Astrocyte (in vitro differentiated cells and primary cell): ENCODE results near the gene MAN1A1. TPM values are rescaled to one million over a fixed set of nuclear protein-coding genes. Genes with fewer than 3 reads are reported as not detected.

Source experiments
- DNase-seq: peaks from one replicate; pipeline ENCODE4 v3.0.0-alpha.2; 2010; ENCODE audit warnings: low read depth
- FAIRE-seq: peaks from 2 replicates; lab custom pipeline; 2011; peaks lifted over from hg19 to GRCh38; lab: Jason Lieb, UNC
- H2AFZ ChIP-seq: 2 replicates; pipeline ENCODE4 v1.6.0; 2012; ENCODE audit warnings: low read depth, low read length, inconsistent platforms
- H3K27ac ChIP-seq: 2 replicates; pipeline ENCODE4 v1.5.1; 2011; ENCODE audit warnings: low read depth, low read length, inconsistent platforms
- H3K27me3 ChIP-seq: 2 replicates; pipeline ENCODE4 v1.6.0; 2011; ENCODE audit warnings: low read length, inconsistent platforms; ENCODE audit not compliant: insufficient read depth
- H3K36me3 ChIP-seq: 2 replicates; pipeline ENCODE4 v1.5.1; 2011; ENCODE audit warnings: low read length, inconsistent platforms; ENCODE audit not compliant: insufficient read depth
- H3K4me1 ChIP-seq: 2 replicates; pipeline ENCODE4 v1.5.1; 2011; ENCODE audit warnings: low read length, inconsistent platforms; ENCODE audit not compliant: insufficient read depth
- H3K4me2 ChIP-seq: 2 replicates; pipeline ENCODE4 v1.6.0; 2012; ENCODE audit warnings: low read length, inconsistent platforms
- H3K4me3 ChIP-seq: 2 replicates; pipeline ENCODE4 v1.5.1; 2011; ENCODE audit warnings: low read depth, mild to moderate bottlenecking, low read length, inconsistent platforms; ENCODE audit not compliant: insufficient read depth
- H3K79me2 ChIP-seq: 2 replicates; pipeline ENCODE4 v1.6.0; 2012; ENCODE audit warnings: mild to moderate bottlenecking, low read length, inconsistent platforms; ENCODE audit not compliant: insufficient read depth
- H3K9ac ChIP-seq: 2 replicates; pipeline ENCODE4 v1.6.0; 2012; ENCODE audit warnings: mild to moderate bottlenecking, low read length, inconsistent platforms
- H3K9me3 ChIP-seq: 2 replicates; pipeline ENCODE4 v1.5.1; 2012; ENCODE audit warnings: low read depth, mild to moderate bottlenecking, low read length, inconsistent platforms; ENCODE audit not compliant: insufficient read depth
- H4K20me1 ChIP-seq: 2 replicates; pipeline ENCODE4 v1.6.0; 2012; ENCODE audit warnings: low read length, inconsistent platforms; ENCODE audit not compliant: insufficient read depth
- H3K27ac Mint-ChIP-seq: one replicate; pipeline ENCODE4 v1.8.0; 2021; ENCODE audit warnings: mild to moderate bottlenecking, mixed read lengths; ENCODE audit not compliant: unreplicated experiment
- H3K27me3 Mint-ChIP-seq: one replicate; pipeline ENCODE4 v1.8.0; 2021; ENCODE audit warnings: low read depth, mixed read lengths; ENCODE audit not compliant: unreplicated experiment
- H3K36me3 Mint-ChIP-seq: one replicate; pipeline ENCODE4 v1.8.0; 2021; ENCODE audit warnings: low read depth, mixed read lengths; ENCODE audit not compliant: unreplicated experiment
- H3K4me1 Mint-ChIP-seq: one replicate; pipeline ENCODE4 v1.8.0; 2021; ENCODE audit warnings: low read depth, mixed read lengths; ENCODE audit not compliant: unreplicated experiment
- H3K4me3 Mint-ChIP-seq: one replicate; pipeline ENCODE4 v1.8.0; 2021; ENCODE audit warnings: mild to moderate bottlenecking, moderate library complexity, mixed read lengths; ENCODE audit not compliant: unreplicated experiment
- H3K9me3 Mint-ChIP-seq: one replicate; pipeline ENCODE4 v1.8.0; 2021; ENCODE audit warnings: mild to moderate bottlenecking, mixed read lengths; ENCODE audit not compliant: unreplicated experiment
- EZH2 ChIP-seq: IDR thresholded peaks from 2 replicates; pipeline ENCODE4 v1.6.1; 2012; ENCODE audit warnings: mild to moderate bottlenecking, low read length, inconsistent platforms; ENCODE audit not compliant: insufficient read depth
- total RNA-seq: library from RNA; stranded (reverse); gene quantifications from 2 replicates; pipeline ENCODE4 v1.2.1, GENCODE V29; 2021
- TF ChIP-seq, protein P1 (sequence below): IDR thresholded peaks from 2 replicates; pipeline ENCODE4 v1.5.1; 2011; ENCODE audit warnings: low read depth, mild to moderate bottlenecking, inconsistent platforms, low read length, moderate library complexity; ENCODE audit not compliant: insufficient read depth

The MAN1A1 gene
- total RNA-seq, 1 donor from 2014 or later, result 11.7 TPM

GRCh38 chr6:119201480-119201879 is 148.1 kb downstream of the MAN1A1 start:
- no peaks in the 10 kb centered on the region for H3K79me2 ChIP-seq
- TF ChIP-seq, protein P1, sequence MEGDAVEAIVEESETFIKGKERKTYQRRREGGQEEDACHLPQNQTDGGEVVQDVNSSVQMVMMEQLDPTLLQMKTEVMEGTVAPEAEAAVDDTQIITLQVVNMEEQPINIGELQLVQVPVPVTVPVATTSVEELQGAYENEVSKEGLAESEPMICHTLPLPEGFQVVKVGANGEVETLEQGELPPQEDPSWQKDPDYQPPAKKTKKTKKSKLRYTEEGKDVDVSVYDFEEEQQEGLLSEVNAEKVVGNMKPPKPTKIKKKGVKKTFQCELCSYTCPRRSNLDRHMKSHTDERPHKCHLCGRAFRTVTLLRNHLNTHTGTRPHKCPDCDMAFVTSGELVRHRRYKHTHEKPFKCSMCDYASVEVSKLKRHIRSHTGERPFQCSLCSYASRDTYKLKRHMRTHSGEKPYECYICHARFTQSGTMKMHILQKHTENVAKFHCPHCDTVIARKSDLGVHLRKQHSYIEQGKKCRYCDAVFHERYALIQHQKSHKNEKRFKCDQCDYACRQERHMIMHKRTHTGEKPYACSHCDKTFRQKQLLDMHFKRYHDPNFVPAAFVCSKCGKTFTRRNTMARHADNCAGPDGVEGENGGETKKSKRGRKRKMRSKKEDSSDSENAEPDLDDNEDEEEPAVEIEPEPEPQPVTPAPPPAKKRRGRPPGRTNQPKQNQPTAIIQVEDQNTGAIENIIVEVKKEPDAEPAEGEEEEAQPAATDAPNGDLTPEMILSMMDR, result no peak
- TF ChIP-seq EZH2, result no peak
- no peaks in the 10 kb centered on the region for H4K20me1 ChIP-seq
- H3K4me3 ChIP-seq, result no peak overlapping the region
- H3K4me3 Mint-ChIP-seq, result no peak overlapping the region
- peaks cover 7% of the 10 kb centered on the region for H3K4me1 Mint-ChIP-seq
- H3K27ac Mint-ChIP-seq, result no peak overlapping the region
- H3K36me3 ChIP-seq, result no peaks in the 10 kb centered on the region
- FAIRE-seq, result no peak
- H3K27me3 Mint-ChIP-seq, result no peaks in the 10 kb centered on the region
- no peaks in the 10 kb centered on the region for H3K4me1 ChIP-seq
- no peaks in the 10 kb centered on the region for H3K9me3 ChIP-seq
- no peak overlapping the region for H2AFZ ChIP-seq
- no peak overlapping the region for H3K9ac ChIP-seq
- H3K9me3 Mint-ChIP-seq, result peaks cover 1% of the 10 kb centered on the region
- no peaks in the 10 kb centered on the region for H3K27me3 ChIP-seq
- H3K27ac ChIP-seq, result no peak overlapping the region
- no peak overlapping the region for H3K4me2 ChIP-seq
- H3K36me3 Mint-ChIP-seq, result peaks cover 8% of the 10 kb centered on the region
- no peak for DNase-seq

- FAIRE-seq, result no peak
- no peak overlapping the region for H3K27ac Mint-ChIP-seq
- H3K36me3 Mint-ChIP-seq, result peaks cover 7% of the 10 kb centered on the region
These were observed 148.9 kb downstream of the MAN1A1 start for GRCh38 chr6:119200512-119201175.

DNA sequence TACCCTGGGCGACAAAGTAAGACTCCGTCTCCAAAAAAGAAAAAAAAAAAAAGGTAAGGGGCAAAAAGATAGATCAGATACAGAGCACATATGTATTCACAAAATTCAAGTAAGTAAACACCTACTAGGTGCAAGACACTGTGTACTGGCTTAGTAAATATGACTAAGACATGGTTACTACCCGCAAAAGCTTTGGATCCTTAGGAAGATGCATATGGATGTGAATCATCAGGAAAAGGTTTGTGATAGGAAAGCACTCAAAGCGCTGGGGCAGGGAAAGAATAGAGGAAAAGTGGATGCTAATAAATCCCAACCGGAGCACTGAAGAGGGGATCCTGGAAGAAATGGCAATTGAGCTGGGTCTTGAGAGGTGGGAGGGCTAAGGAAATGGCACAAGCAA is 152.3 kb downstream of the MAN1A1 start:
- no peak overlapping the region for H3K4me3 Mint-ChIP-seq

More at GRCh38 chr6:119200512-119201175, 148.9 kb downstream of the MAN1A1 start:
- Histone ChIP-seq H2AFZ (no peak overlapping the region), H3K4me2 (no peak overlapping the region), H3K4me1 (no peaks in the 10 kb centered on the region), H3K4me3 (no peak overlapping the region), H3K27ac (no peak overlapping the region), H3K79me2 (no peaks in the 10 kb centered on the region), H3K9me3 (no peaks in the 10 kb centered on the region), H3K9ac (no peak overlapping the region), H3K36me3 (no peaks in the 10 kb centered on the region), H3K27me3 (no peaks in the 10 kb centered on the region), H4K20me1 (no peaks in the 10 kb centered on the region)
- TF ChIP-seq EZH2, result no peak
- TF ChIP-seq, protein P1, result no peak
- Mint-ChIP-seq H3K9me3 (no peaks in the 10 kb centered on the region), H3K4me3 (no peak overlapping the region), H3K4me1 (peaks cover 7% of the 10 kb centered on the region), H3K27me3 (no peaks in the 10 kb centered on the region)
- DNase-seq, result no peak

More for the DNA sequence above, 152.3 kb downstream of the MAN1A1 start:
- no peak for FAIRE-seq
- no peak for DNase-seq
- Mint-ChIP-seq H3K27me3 (no peaks in the 10 kb centered on the region), H3K27ac (no peak overlapping the region), H3K4me1 (peaks cover 7% of the 10 kb centered on the region), H3K36me3 (peaks cover 2% of the 10 kb centered on the region), H3K9me3 (no peaks in the 10 kb centered on the region)
- H2AFZ ChIP-seq, result no peak overlapping the region
- H3K27ac ChIP-seq, result no peak overlapping the region
- no peaks in the 10 kb centered on the region for H3K4me1 ChIP-seq
- H3K9ac ChIP-seq, result no peak overlapping the region
- H3K4me3 ChIP-seq, result no peak overlapping the region
- H3K27me3 ChIP-seq, result no peaks in the 10 kb centered on the region
- H3K79me2 ChIP-seq, result no peaks in the 10 kb centered on the region
- no peaks in the 10 kb centered on the region for H4K20me1 ChIP-seq
- TF ChIP-seq EZH2, result no peak
- TF ChIP-seq, protein P1, result no peak
- no peaks in the 10 kb centered on the region for H3K36me3 ChIP-seq
- H3K4me2 ChIP-seq, result no peak overlapping the region
- no peaks in the 10 kb centered on the region for H3K9me3 ChIP-seq
